K562 (cell line): ENCODE data around the gene PDE8A. TPM values are rescaled to one million over a fixed set of nuclear protein-coding genes. Genes with fewer than 3 reads are reported as not detected.

Source experiments
- ATAC-seq: fragments of 200-7000 bp; cut with Tn5 transposase; 3 replicates; pipeline ENCODE4 v1.9.1; 2020; ENCODE audit warnings: moderate library complexity
- BruUV-seq: library from RNA; stranded (reverse); fragments of 400-500 nt; replicated peaks from 2 replicates; lab custom pipeline; 2021; lab: Mats Ljungman, UMichigan
- CTCF ChIA-PET: fragments of 300-600 bp; formaldehyde crosslinking; extraction: SDS; loops from one replicate; lab custom pipeline; 2021; ENCODE audit warnings: low intra/inter-chr PET ratio; lab: Yijun Ruan, JAX
- POLR2A ChIA-PET: fragments of 300-600, 350-650 bp; sonication (Branson Sonifier 250); formaldehyde crosslinking; extraction: SDS; loops from one replicate; lab custom pipeline; 2021; ENCODE audit warnings: antibody characterized with exemption, inconsistent platforms; lab: Yijun Ruan, JAX
- DNase-seq, 4 experiments: peaks; one replicate each; pipeline versions ENCODE4 v3.0.0 to v3.0.0-alpha.2; 2011 to 2018; ENCODE audit warnings: low spot score in 3 of 4, mixed read lengths in 3 of 4; ENCODE audit errors: extremely low read depth in 1 of 4
- FAIRE-seq: peaks from 2 replicates; lab custom pipeline; 2011; peaks lifted over from hg19 to GRCh38; lab: Jason Lieb, UNC
- H2AFZ ChIP-seq: 2 replicates; pipeline ENCODE4 v1.6.0; 2011; ENCODE audit warnings: low read depth, low read length, control low read depth, inconsistent platforms
- H3K27ac ChIP-seq: fragments of 200-600 bp; 3 replicates; pipeline ENCODE4 v1.8.0; 2011; ENCODE audit warnings: low read depth, mild to moderate bottlenecking, control low read depth, inconsistent platforms, low read length, moderate library complexity, mixed read lengths; ENCODE audit errors: extremely low read depth
- H3K27me3 ChIP-seq, 2 experiments: fragments of 300-600 bp in 1 of 2; 2 replicates in 1 of 2; 3 replicates in 1 of 2; pipeline versions ENCODE4 v1.6.0 to v1.8.0; 2011; ENCODE audit warnings: inconsistent platforms in 2 of 2, low read length in 2 of 2, mild to moderate bottlenecking in 1 of 2, mixed read lengths in 1 of 2, moderate library complexity in 1 of 2; ENCODE audit not compliant: control insufficient read depth in 2 of 2, insufficient read depth in 2 of 2
- H3K36me3 ChIP-seq: fragments of 300-600 bp; 3 replicates; pipeline ENCODE4 v1.8.0; 2011; ENCODE audit warnings: mild to moderate bottlenecking, low read length, inconsistent platforms; ENCODE audit not compliant: control insufficient read depth, insufficient read depth
- H3K4me1 ChIP-seq, 2 experiments: fragments of 200-600 bp in 1 of 2; replicated peaks in 1 of 2; 2 replicates in 1 of 2; 3 replicates in 1 of 2; pipeline versions ENCODE4 v1.5.1 to v1.8.0; 2011; ENCODE audit warnings: inconsistent platforms in 2 of 2, low read length in 2 of 2, mild to moderate bottlenecking in 1 of 2, mixed read lengths in 1 of 2, moderate library complexity in 1 of 2; ENCODE audit not compliant: control insufficient read depth in 2 of 2, insufficient read depth in 2 of 2
- H3K4me2 ChIP-seq: 2 replicates; pipeline ENCODE4 v1.6.1; 2011; ENCODE audit warnings: low read length, control low read depth, inconsistent platforms, mixed read lengths; ENCODE audit not compliant: insufficient read depth
- H3K4me3 ChIP-seq: fragments of 200-600 bp; sonication (generic), shearing (Covaris generic); 2 replicates; pipeline ENCODE4 v1.5.1; 2016; ENCODE audit warnings: control low read depth, inconsistent platforms
- H3K79me2 ChIP-seq: fragments of 200-600 bp; 3 replicates; pipeline ENCODE4 v1.8.0; 2011; ENCODE audit warnings: low read length, inconsistent platforms; ENCODE audit not compliant: control insufficient read depth, insufficient read depth
- H3K9ac ChIP-seq, 2 experiments: 2 replicates each; pipeline versions ENCODE4 v1.6.0 to v1.6.1; 2011; ENCODE audit warnings: low read depth in 2 of 2, low read length in 2 of 2, control low read depth in 1 of 2, inconsistent platforms in 1 of 2, mild to moderate bottlenecking in 1 of 2, mixed read lengths in 1 of 2; ENCODE audit not compliant: insufficient read depth in 1 of 2
- H3K9me1 ChIP-seq: one replicate; pipeline ENCODE4 v1.6.0; 2011; ENCODE audit warnings: inconsistent platforms, mild to moderate bottlenecking, low read length, moderate library complexity; ENCODE audit not compliant: control insufficient read depth, insufficient read depth
- H3K9me3 ChIP-seq: replicated peaks from 2 replicates; pipeline ENCODE4 v1.5.1; 2011; ENCODE audit warnings: low read depth, low read length, inconsistent platforms; ENCODE audit not compliant: control insufficient read depth, insufficient read depth
- H4K20me1 ChIP-seq: replicated peaks from 2 replicates; pipeline ENCODE4 v1.6.1; 2011; ENCODE audit warnings: low read length, inconsistent platforms, mixed read lengths; ENCODE audit not compliant: control insufficient read depth, insufficient read depth
- ESRRB ChIP-seq: fragments of 250-450 bp; sonication (Bioruptor Pico); IDR thresholded peaks from 2 replicates; pipeline ENCODE4 v1.5.0; 2020; ENCODE audit warnings: mild to moderate bottlenecking, moderate library complexity, borderline replicate concordance
- KDM4B ChIP-seq, 2 experiments: fragments of 450-650 bp in 1 of 2; sonication (generic) in 1 of 2; IDR thresholded peaks; 2 replicates each; pipeline ENCODE4 v1.6.1; 2016 to 2017; ENCODE audit warnings: borderline replicate concordance in 2 of 2, antibody characterized with exemption in 1 of 2, low read depth in 1 of 2, mild to moderate bottlenecking in 1 of 2
- TBP ChIP-seq: optimal IDR thresholded peaks from 2 replicates; pipeline ENCODE3; 2011; ENCODE audit warnings: low read depth, low read length, improper control_type of control experiment
- WHSC1 ChIP-seq: IDR thresholded peaks from one replicate; pipeline ENCODE4 v1.6.1; 2012; ENCODE audit warnings: low read length, control low read depth, inconsistent platforms
- ZNF133 ChIP-seq: fragments of 250-450 bp; sonication (Bioruptor Pico); IDR thresholded peaks from 2 replicates; pipeline ENCODE4 v1.4.0; 2020; ENCODE audit warnings: mild to moderate bottlenecking
- ZNF324 ChIP-seq: fragments of 250-450 bp; sonication (Bioruptor Pico); IDR thresholded peaks from 2 replicates; pipeline ENCODE4 v1.4.0; 2020; ENCODE audit warnings: mild to moderate bottlenecking
- WGBS: fragments of 100-300 bp; shearing (Covaris generic); methylation state at CpG from one replicate; pipeline ENCODE4 v1.1.6; 2016; ENCODE audit warnings: low coverage, mixed read lengths; ENCODE audit not compliant: insufficient coverage; ENCODE audit errors: missing lambda C conversion rate; 5-methylcytosine and 5-hydroxymethylcytosine counted together
- in situ Hi-C: fragments of 300-500 bp; cut with MboI; formaldehyde crosslinking; loops from 4 replicates; pipeline ENCODE4 v1.15.0; 2018; ENCODE audit warnings: inconsistent platforms, mixed read lengths
- intact Hi-C: fragments of 100-400 bp; cut with micrococcal nuclease; formaldehyde crosslinking; loops from 2 replicates; pipeline ENCODE4 v1.14.2; 2022
- polyA plus RNA-seq, 8 experiments: library from polyadenylated mRNA; depleted of rRNA in 4 of 8; stranded (reverse) in 5 of 8; unstranded in 3 of 8; fragments of >200 nt; fragmentation: Nextera tagmentation in 2 of 8; fragmentation: Illumina TruSeq in 1 of 8; extraction: Ambion mirVana in 2 of 8; extraction: Trizol in 1 of 8; gene quantifications; 2 replicates each; pipeline versions ENCODE4 v1.2.1 to v1.2.3, GENCODE V29; 2011 to 2014; ENCODE audit warnings: inconsistent platforms in 1 of 8, missing spikeins in 1 of 8
- total RNA-seq, 7 experiments: library from RNA; depleted of rRNA in 6 of 7; stranded (reverse); fragments of >200 nt in 6 of 7; fragmentation: Illumina TruSeq in 2 of 7; extraction: Trizol in 2 of 7; gene quantifications; 2 replicates each; pipeline versions ENCODE4 v1.2.1 to v1.2.3, GENCODE V29; 2011 to 2021; ENCODE audit warnings: low replicate concordance in 1 of 7
- TF ChIP-seq, protein P1 (sequence below): sonication (generic); formaldehyde crosslinking; IDR thresholded peaks from 2 replicates; pipeline ENCODE4 v1.8.0; 2022; ENCODE audit warnings: mild to moderate bottlenecking, low read depth, missing genetic modification reagents
- TF ChIP-seq, protein P2 (sequence below): fragments of 250-450 bp; sonication (Bioruptor Pico); IDR thresholded peaks from 2 replicates; pipeline ENCODE4 v1.4.0; 2020; ENCODE audit warnings: borderline replicate concordance

Gene PDE8A
- total and polyA plus RNA-seq, 9 of the 15 experiments (the other 6 are each of a cell fraction or from before 2014, with no cell fraction given), result 5.9 to 40.3 (median 19.8) TPM

DNA sequence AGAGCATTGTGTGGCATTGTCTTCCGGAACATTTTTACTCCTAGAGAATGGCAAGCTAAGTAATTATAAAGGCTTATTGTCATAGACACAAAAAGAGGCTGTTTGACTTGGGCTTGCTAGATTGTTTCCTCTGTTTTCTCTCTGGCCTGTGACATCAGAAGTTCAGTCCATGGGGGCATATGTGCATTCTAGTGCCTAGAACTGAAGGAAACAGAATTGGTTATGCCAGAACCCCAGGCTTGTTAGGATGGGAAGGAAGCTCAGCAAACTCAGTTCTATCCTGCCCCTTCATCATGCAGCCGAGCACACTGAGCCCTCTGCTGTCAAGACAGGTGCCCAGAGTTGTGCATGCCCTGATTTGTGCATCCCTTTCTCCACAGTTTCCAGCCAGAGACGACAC lies 131.3 kb downstream of the PDE8A start (continued):
- TF ChIP-seq, protein P1, sequence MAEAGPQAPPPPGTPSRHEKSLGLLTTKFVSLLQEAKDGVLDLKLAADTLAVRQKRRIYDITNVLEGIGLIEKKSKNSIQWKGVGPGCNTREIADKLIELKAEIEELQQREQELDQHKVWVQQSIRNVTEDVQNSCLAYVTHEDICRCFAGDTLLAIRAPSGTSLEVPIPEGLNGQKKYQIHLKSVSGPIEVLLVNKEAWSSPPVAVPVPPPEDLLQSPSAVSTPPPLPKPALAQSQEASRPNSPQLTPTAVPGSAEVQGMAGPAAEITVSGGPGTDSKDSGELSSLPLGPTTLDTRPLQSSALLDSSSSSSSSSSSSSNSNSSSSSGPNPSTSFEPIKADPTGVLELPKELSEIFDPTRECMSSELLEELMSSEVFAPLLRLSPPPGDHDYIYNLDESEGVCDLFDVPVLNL (CRISPR knock-in tag), result no peak
- TF ChIP-seq TBP, result no peak
- no peak for TF ChIP-seq KDM4B (IDR thresholded peaks at IDR 0.05; ENCODE audit: borderline replicate concordance in 2 of 2, low read depth in 1 of 2)
- TF ChIP-seq, protein P2, sequence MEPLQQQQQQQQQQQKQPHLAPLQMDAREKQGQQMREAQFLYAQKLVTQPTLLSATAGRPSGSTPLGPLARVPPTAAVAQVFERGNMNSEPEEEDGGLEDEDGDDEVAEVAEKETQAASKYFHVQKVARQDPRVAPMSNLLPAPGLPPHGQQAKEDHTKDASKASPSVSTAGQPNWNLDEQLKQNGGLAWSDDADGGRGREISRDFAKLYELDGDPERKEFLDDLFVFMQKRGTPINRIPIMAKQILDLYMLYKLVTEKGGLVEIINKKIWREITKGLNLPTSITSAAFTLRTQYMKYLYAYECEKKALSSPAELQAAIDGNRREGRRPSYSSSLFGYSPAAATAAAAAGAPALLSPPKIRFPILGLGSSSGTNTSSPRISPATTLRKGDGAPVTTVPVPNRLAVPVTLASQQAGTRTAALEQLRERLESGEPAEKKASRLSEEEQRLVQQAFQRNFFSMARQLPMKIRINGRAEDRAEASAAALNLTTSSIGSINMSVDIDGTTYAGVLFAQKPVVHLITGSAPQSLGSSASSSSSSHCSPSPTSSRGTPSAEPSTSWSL (CRISPR knock-in tag), result no peak
- TF ChIP-seq ESRRB, result no peak

DNA sequence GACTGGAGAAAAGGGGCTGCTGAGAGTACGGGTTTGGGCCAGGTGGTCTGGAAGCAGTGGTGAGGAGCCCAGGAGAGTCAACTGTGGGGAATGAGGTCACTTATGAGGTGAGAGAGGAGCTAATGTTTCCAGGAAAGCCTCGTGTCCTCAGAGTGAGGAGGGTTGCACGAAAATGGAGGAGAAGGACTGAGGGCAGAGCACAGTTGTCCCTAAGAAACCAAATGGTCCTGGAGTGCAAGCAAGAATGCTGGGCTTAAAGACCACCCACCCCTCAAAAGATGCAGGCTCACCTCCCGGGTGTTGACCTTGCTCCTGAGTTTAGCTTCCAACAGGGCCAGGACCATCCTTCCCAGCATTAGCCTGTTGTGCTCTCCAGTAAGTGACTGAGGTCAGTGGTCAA lies 133.2 kb downstream of the PDE8A start:
- intact Hi-C loops, result loop anchor here (5.0 kb wide), 1 partner anchor 53 kb away; no protein-coding TSS in a partner anchor
- TF ChIP-seq ZNF324 (CRISPR knock-in tag) (no peak), WHSC1 (peak; percentile 24), ZNF133 (CRISPR knock-in tag) (no peak)
- TF ChIP-seq, all 486 proteins: peak for 1
- Histone ChIP-seq H3K4me3 (no peak overlapping the region), H3K4me2 (no peak overlapping the region), H3K4me1 (peaks cover 8 to 30% of the 10 kb centered on the region in 2 experiments; a peak in 3 of 5 replicates), H3K27ac (no peak overlapping the region), H4K20me1 (no peaks in the 10 kb centered on the region), H2AFZ (no peak overlapping the region), H3K9me1 (no peaks in the 10 kb centered on the region), H3K79me2 (no peaks in the 10 kb centered on the region), H3K36me3 (peaks cover 48% of the 10 kb centered on the region), H3K27me3 (no peaks in the 10 kb centered on the region), H3K9ac (no peak overlapping the region), H3K9me3 (no peaks in the 10 kb centered on the region)
- FAIRE-seq, result no peak
- in situ Hi-C loops, result no loop called here
- no peak for DNase-seq
- CTCF ChIA-PET, result no interaction called here
- WGBS, result 77% methylated on average over 4 of the region's 4 CpGs
- no TSS peak for BruUV-seq
- POLR2A ChIA-PET, result interaction anchor here (0.6 to 1.0 kb wide), 2 partner anchors 10 to 304 kb away, joined by 3 to 6 read pairs; no protein-coding TSS in a partner anchor
- ATAC-seq, result no peak
